ENCODE data around the gene C20orf173.

Gene C20orf173

GRCh38 chr20:35506179-35506578 is 23.3 kb downstream of the C20orf173 start:
- no peak for DNase-seq

GRCh38 chr20:35504751-35505150 is 24.7 kb downstream of the C20orf173 start:
- DNase-seq, result no peak

- DNase-seq, result no peak
Measured at GRCh38 chr20:35503841-35504561, 25.5 kb downstream of the C20orf173 start.

- DNase-seq, result no peak
Measured at GRCh38 chr20:35503281-35503680, 26.2 kb downstream of the C20orf173 start.

- no peak for DNase-seq
Measured at GRCh38 chr20:35502352-35502751, 27.1 kb downstream of the C20orf173 start.

- no peak for DNase-seq
Measured at GRCh38 chr20:35499271-35499670, 30.2 kb downstream of the C20orf173 start.

- no peak for DNase-seq
Measured at GRCh38 chr20:35497780-35498189, 31.7 kb downstream of the C20orf173 start.

- no peak for DNase-seq
Measured at GRCh38 chr20:35497320-35497719, 32.1 kb downstream of the C20orf173 start.

GRCh38 chr20:35496481-35496880 is 33.0 kb downstream of the C20orf173 start:
- DNase-seq, result no peak

GRCh38 chr20:35492352-35492751 is 37.1 kb downstream of the C20orf173 start:
- no peak for DNase-seq

GRCh38 chr20:35491823-35492222 is 37.6 kb downstream of the C20orf173 start:
- DNase-seq, result no peak

GRCh38 chr20:35490736-35491181 is 38.7 kb downstream of the C20orf173 start:
- no peak for DNase-seq

GRCh38 chr20:35489717-35490116 is 39.7 kb downstream of the C20orf173 start:
- DNase-seq, result no peak

GRCh38 chr20:35487479-35487878 is 42.0 kb downstream of the C20orf173 start:
- no peak for DNase-seq

GRCh38 chr20:35479798-35480197 is 49.7 kb downstream of the C20orf173 start:
- DNase-seq, result no peak

GRCh38 chr20:35478804-35479472 is 50.5 kb downstream of the C20orf173 start:
- no peak for DNase-seq
